ENCODE results near the gene MRPS34.

Gene MRPS34

GRCh38 chr16:1794221-1794871 lies 21.4 kb upstream of the MRPS34 start:
- no peak for DNase-seq

GRCh38 chr16:1793578-1794220 lies 20.8 kb upstream of the MRPS34 start, which contains the start of gene IGFALS:
IGFALS (minus strand) TSS chr16:1793705; CDS start chr16:1793652, 53 bp downstream.
- DNase-seq, result no peak

- no peak for DNase-seq
Observed at GRCh38 chr16:1792836-1793577, 20.1 kb upstream of the MRPS34 start.

GRCh38 chr16:1791943-1792812 lies 19.2 kb upstream of the MRPS34 start:
- DNase-seq, result no peak

GRCh38 chr16:1791256-1791942 lies 18.5 kb upstream of the MRPS34 start:
- no peak for DNase-seq

- no peak for DNase-seq
Observed at GRCh38 chr16:1790611-1791255, 17.8 kb upstream of the MRPS34 start.

GRCh38 chr16:1790261-1790610 lies 17.3 kb upstream of the MRPS34 start:
- no peak for DNase-seq

- no peak for DNase-seq
Observed at GRCh38 chr16:1789643-1790045, 16.7 kb upstream of the MRPS34 start.

- DNase-seq, result no peak
Observed at GRCh38 chr16:1788708-1789100, 15.8 kb upstream of the MRPS34 start.

GRCh38 chr16:1788095-1788707 lies 15.3 kb upstream of the MRPS34 start:
- DNase-seq, result no peak

GRCh38 chr16:1787322-1788094 lies 14.6 kb upstream of the MRPS34 start:
- DNase-seq, result no peak

GRCh38 chr16:1787056-1787321 lies 14.1 kb upstream of the MRPS34 start:
- no peak for DNase-seq

- DNase-seq, result no peak
Observed at GRCh38 chr16:1786242-1787055, 13.5 kb upstream of the MRPS34 start.

- DNase-seq, result no peak
Observed at GRCh38 chr16:1785846-1786170, 12.9 kb upstream of the MRPS34 start.

- DNase-seq, result no peak
Observed at GRCh38 chr16:1784977-1785845, 12.3 kb upstream of the MRPS34 start.

- peak; percentile 94 for DNase-seq
Observed at GRCh38 chr16:1782408-1783264, 9.7 kb upstream of the MRPS34 start, which contains the start of the genes NUBP2 and SPSB3. NUBP2 (plus strand) TSS chr16:1782960; CDS start chr16:1783021, 61 bp downstream. SPSB3 (minus strand) TSS chr16:1782571; CDS start chr16:1781483, 1,088 bp downstream.

GRCh38 chr16:1781758-1782407 lies 8.9 kb upstream of the MRPS34 start:
- no peak for DNase-seq

Measured in NCI-H774 (cell line).